GM12865 (cell line): Measurements from ENCODE around the gene PDE4D.

ENCODE experiments used
- DNase-seq: peaks from one replicate; pipeline ENCODE4 v3.0.0; 2010; ENCODE audit warnings: low read depth
- H3K4me3 ChIP-seq: 2 replicates; pipeline ENCODE4 v1.5.1; 2011; ENCODE audit warnings: mild to moderate bottlenecking, low read depth, low read length, control low read depth
- CTCF ChIP-seq: IDR thresholded peaks from 2 replicates; pipeline ENCODE4 v1.5.1; 2011; ENCODE audit warnings: low read length, control low read depth, low read depth, inconsistent platforms; ENCODE audit not compliant: insufficient read depth; ENCODE audit errors: missing control alignments

Gene PDE4D

DNA sequence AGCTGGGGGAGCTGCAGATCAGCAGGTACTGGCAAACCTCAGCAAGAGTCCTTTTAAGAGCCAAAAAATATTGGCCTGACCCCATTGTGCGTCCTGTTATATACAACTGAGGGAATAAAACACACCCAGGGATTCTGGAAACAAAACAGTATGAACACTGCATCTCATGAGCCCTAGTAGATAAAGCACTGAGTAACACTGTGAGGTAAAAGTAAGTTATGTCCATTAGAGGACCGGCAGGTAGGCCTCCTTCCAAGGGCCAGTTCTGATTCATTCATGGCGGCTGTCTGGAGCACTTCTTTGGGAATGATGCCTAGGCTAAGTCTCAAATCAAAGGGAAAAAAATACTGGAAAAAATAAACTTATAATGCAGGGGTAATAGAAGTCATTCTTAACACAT is 64.9 kb downstream of the PDE4D start:
- TF ChIP-seq CTCF = no peak
- no peak for DNase-seq
- H3K4me3 ChIP-seq = no peak overlapping the region

- no peak for TF ChIP-seq CTCF
- no peak for DNase-seq
- H3K4me3 ChIP-seq = no peak overlapping the region
These were observed 66.5 kb downstream of the PDE4D start for GRCh38 chr5:59826996-59827395.

DNA sequence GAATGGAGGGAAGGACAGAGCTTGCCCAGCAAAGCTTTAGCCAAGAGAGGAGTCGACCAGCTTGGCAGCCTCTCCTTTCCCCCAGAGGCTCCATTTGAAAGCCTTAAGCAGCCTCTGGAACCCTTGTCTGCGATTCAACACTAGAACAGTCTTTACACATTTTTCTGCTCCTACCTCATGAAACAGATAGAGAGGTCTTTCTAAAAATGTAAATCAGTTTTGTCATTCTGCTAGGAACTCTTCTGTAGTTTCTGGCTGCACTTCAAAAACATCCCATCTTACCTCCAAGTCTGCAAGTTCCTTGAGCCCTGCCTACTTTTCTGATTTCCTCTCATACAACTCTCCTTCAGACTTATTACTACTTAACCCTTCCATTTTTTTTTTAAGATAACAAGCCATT is 70.1 kb downstream of the PDE4D start:
- no peak overlapping the region for H3K4me3 ChIP-seq
- TF ChIP-seq CTCF = no peak
- no peak for DNase-seq

GRCh38 chr5:59819806-59820205 is 73.7 kb downstream of the PDE4D start:
- no peak for DNase-seq
- no peak for TF ChIP-seq CTCF
- H3K4me3 ChIP-seq = no peak overlapping the region

DNA sequence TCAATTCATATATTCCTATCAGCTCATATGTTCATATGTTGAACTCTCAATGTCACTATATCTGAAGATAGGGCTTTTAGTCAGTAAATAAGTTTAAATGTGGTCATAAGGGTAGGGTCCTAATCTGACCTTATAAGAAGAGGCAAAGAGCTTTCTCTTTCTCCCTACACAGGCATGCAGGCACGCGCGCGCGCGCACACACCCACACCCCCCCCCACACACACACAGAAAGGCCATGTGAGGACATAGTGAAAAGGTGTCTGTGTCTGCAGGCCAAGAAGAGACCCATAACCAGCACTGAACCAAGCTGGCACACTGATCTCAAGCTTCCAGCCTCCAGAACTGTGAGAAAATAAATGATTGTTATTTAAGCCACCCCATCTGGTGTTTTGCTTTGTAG is 76.0 kb downstream of the PDE4D start:
- DNase-seq = no peak
- no peak overlapping the region for H3K4me3 ChIP-seq
- TF ChIP-seq CTCF = no peak

DNA sequence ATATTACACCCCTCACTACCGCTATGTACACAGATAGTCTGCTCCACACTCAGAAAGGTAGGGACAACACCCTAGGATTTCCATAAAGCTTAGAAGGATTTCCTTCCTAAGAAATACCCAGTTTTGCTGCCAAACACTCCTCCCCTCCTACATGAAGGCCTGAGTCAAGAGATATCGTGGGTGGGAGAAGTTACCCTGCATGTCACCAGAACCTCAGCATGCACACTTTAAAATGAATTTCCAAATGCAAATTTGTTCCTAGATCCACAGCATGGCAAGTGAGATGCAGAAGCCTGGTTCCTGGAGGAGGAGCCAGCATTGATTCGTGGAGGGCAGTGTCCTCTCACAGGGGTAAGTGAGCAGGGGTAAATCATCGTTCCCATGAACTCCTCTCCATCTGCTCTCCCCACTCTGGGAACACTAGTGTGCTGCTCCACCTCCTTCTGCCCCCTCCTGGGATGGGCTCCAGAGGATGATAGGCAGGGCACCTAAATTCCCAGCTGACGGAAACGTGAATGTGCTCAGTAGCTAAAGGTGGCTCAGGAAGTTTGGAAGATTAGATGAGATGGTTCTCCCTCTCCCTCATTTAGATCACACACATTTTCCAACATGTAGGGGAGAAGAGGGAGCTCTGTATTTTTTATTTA is 76.7 kb downstream of the PDE4D start:
- no peak for DNase-seq
- H3K4me3 ChIP-seq = no peak overlapping the region
- TF ChIP-seq CTCF = no peak

GRCh38 chr5:59814537-59814872 is 79.0 kb downstream of the PDE4D start:
- DNase-seq = no peak
- H3K4me3 ChIP-seq = no peak overlapping the region

More at GRCh38 chr5:59814537-59814872, 79.0 kb downstream of the PDE4D start:
- TF ChIP-seq CTCF = no peak
